PC-9 (cell line): ENCODE measurements around the gene USP11.

Source experiments
- CTCF ChIP-seq: fragments of 200-600 bp; sonication (generic); conservative IDR thresholded peaks from 2 replicates; pipeline ENCODE4 v1.6.1; 2017; ENCODE audit warnings: mixed run types, antibody characterized with exemption, mild to moderate bottlenecking, moderate library complexity
- EZH2 ChIP-seq: fragments of 200-600 bp; sonication (generic); IDR thresholded peaks from 2 replicates; pipeline ENCODE4 v1.8.0; 2017; ENCODE audit warnings: antibody characterized with exemption, low read depth

GRCh38 chrX:47222751-47223350, 10.0 kb upstream of the USP11 start:
- no peak for TF ChIP-seq CTCF
- TF ChIP-seq EZH2: no peak
